ENCODE data around the gene SPTLC2. TPM values are rescaled to one million over a fixed set of nuclear protein-coding genes. Genes with fewer than 3 reads are reported as not detected.

SPTLC2 gene
- total RNA-seq, 1 experiment from 2014 or later: 32.6 TPM

- H3K4ac ChIP-seq (ENCODE audit: low read depth, low read length): no peak overlapping the region
- no peaks in the 10 kb centered on the region for H4K20me1 ChIP-seq (ENCODE audit: control insufficient read depth, insufficient read depth, insufficient read length)
- H3K9me3 Mint-ChIP-seq: peaks cover 0 to 5% of the 10 kb centered on the region in 2 experiments; a peak in 2 of 5 replicates
- no peaks in the 10 kb centered on the region for H3K79me2 ChIP-seq (ENCODE audit: insufficient read depth, low read length)
- H3K14ac ChIP-seq (ENCODE audit: insufficient read depth, low read length): no peak overlapping the region
- H3K23me2 ChIP-seq (ENCODE audit: insufficient read length, low read depth, low read length, poor library complexity, severe bottlenecking): no peaks in the 10 kb centered on the region
- no peaks in the 10 kb centered on the region for H3K4me1 ChIP-seq (ENCODE audit: insufficient read depth, low read length)
- H2AK5ac ChIP-seq (ENCODE audit: insufficient read length, low read length): no peak overlapping the region
- H3K56ac ChIP-seq (ENCODE audit: insufficient read length, low read depth, low read length): no peak overlapping the region
- no CpG with 5 or more reads among the region's 4 CpGs for WGBS (ENCODE audit: extremely low coverage, insufficient read length, low lambda C conversion rate)
- no peaks in the 10 kb centered on the region for H3K4me1 Mint-ChIP-seq
- H3K4me3 Mint-ChIP-seq: no peak overlapping the region
- H3K27ac Mint-ChIP-seq: no peak overlapping the region
- H3K9ac ChIP-seq (ENCODE audit: extremely low read depth, insufficient read length, low read length): no peak overlapping the region
- TF ChIP-seq CTCF (conservative IDR thresholded peaks at IDR 0.05): no peak
- no peaks in the 10 kb centered on the region for H3K79me1 ChIP-seq (ENCODE audit: insufficient read depth, low read depth, low read length, poor library complexity, severe bottlenecking)
- no peak overlapping the region for H3T11ph ChIP-seq (ENCODE audit: low read length)
- no peak overlapping the region for H2BK20ac ChIP-seq (ENCODE audit: low read depth, low read length, poor library complexity, severe bottlenecking)
- H3K27ac ChIP-seq (ENCODE audit: insufficient read length, low read depth, low read length): no peak overlapping the region
- H4K5ac ChIP-seq (ENCODE audit: insufficient read length, low read depth, low read length): no peak overlapping the region
- H3K23ac ChIP-seq (ENCODE audit: insufficient read length, low read depth, low read length): no peak overlapping the region
- no peak overlapping the region for H2BK12ac ChIP-seq (ENCODE audit: insufficient read length, low read depth, low read length)
- no peak overlapping the region for H2BK120ac ChIP-seq (ENCODE audit: low read depth, low read length, poor library complexity, severe bottlenecking)
- H3K4me2 ChIP-seq (ENCODE audit: insufficient read depth, insufficient read length, low read length): no peak overlapping the region
- peaks cover 22% of the 10 kb centered on the region for H3K27me3 Mint-ChIP-seq (ENCODE audit: low read depth)
- H4K91ac ChIP-seq (ENCODE audit: insufficient read length, low read depth, low read length): no peak overlapping the region
- H3K27me3 ChIP-seq (ENCODE audit: insufficient read depth, low read length): peaks cover 1% of the 10 kb centered on the region; the same call in 1 of the 2 replicates
- H2BK5ac ChIP-seq (ENCODE audit: insufficient read length, low read length): no peak overlapping the region
- H4K8ac ChIP-seq (replicated peaks; ENCODE audit: insufficient read length, low read depth, low read length): no peak overlapping the region
- H3K18ac ChIP-seq (ENCODE audit: insufficient read length, low read depth, low read length): no peak overlapping the region
- H3K36me3 Mint-ChIP-seq (ENCODE audit: insufficient read depth in 1 of 3, low read depth in 3 of 3): peaks cover 0 to 9% (median 4%) of the 10 kb centered on the region in 3 experiments; a peak in 1 of 7 replicates
- no peak overlapping the region for H2BK15ac ChIP-seq (ENCODE audit: low read depth, low read length)
- no peaks in the 10 kb centered on the region for H3K9me3 ChIP-seq (ENCODE audit: control insufficient read depth, low read depth, low read length)
- no peak overlapping the region for H2AFZ ChIP-seq (ENCODE audit: low read length)
- DNase-seq: no peak
These were observed 111.4 kb downstream of the SPTLC2 start for GRCh38 chr14:77505031-77505430.
